Measurements from ENCODE around the gene CFAP20DC.

Gene CFAP20DC

GRCh38 chr3:58746758-58747157, 303.1 kb downstream of the CFAP20DC start:
- Histone ChIP-seq H2BK12ac (ENCODE audit: low read length) (no peak overlapping the region), H3K23ac (ENCODE audit: low read depth, low read length, poor library complexity) (no peak overlapping the region), H2AFZ (ENCODE audit: low read length) (no peak overlapping the region), H3K27ac (replicated peaks; ENCODE audit: low read length) (no peak overlapping the region), H3K9me3 (replicated peaks in 1 of 2; ENCODE audit: control insufficient read depth in 2 of 2, insufficient read depth in 1 of 2, low read depth in 1 of 2, low read length in 2 of 2) (no peaks in the 10 kb centered on the region), H4K8ac (ENCODE audit: low read depth, low read length) (no peak overlapping the region), H2BK5ac (ENCODE audit: low read length) (no peak overlapping the region), H3K4me1 (ENCODE audit: control insufficient read depth in 2 of 2, insufficient read depth in 1 of 2, low read depth in 1 of 2, low read length in 2 of 2) (no peaks in the 10 kb centered on the region), H3K9ac (ENCODE audit: low read depth, low read length, poor library complexity) (no peak overlapping the region), H3K79me1 (ENCODE audit: low read depth, low read length) (no peaks in the 10 kb centered on the region), H4K91ac (ENCODE audit: low read depth, low read length, poor library complexity) (no peak overlapping the region), H2AK5ac (ENCODE audit: low read depth, low read length) (no peak overlapping the region), H3K18ac (ENCODE audit: low read length) (no peak overlapping the region), H3K36me3 (replicated peaks in 1 of 2; ENCODE audit: control insufficient read depth in 2 of 2, insufficient read depth in 2 of 2, low read length in 2 of 2) (no peaks in the 10 kb centered on the region), H3K14ac (ENCODE audit: low read length) (no peak overlapping the region), H3K27me3 (ENCODE audit: control insufficient read depth in 3 of 3, insufficient read depth in 3 of 3, low read depth in 1 of 3, low read length in 3 of 3) (no peaks in the 10 kb centered on the region), H3K4ac (ENCODE audit: low read length) (no peak overlapping the region), H2BK120ac (ENCODE audit: low read depth, low read length) (no peak overlapping the region), H3K4me2 (ENCODE audit: insufficient read depth, low read length, poor library complexity, severe bottlenecking) (no peak overlapping the region), H3K4me3 (ENCODE audit: low read length in 2 of 2) (no peak overlapping the region), H2BK15ac (ENCODE audit: low read length) (no peak overlapping the region)
- no peak for DNase-seq (ENCODE audit: low spot score)
- no CpG with 5 or more reads among the region's 3 CpGs for WGBS, 2 donors (ENCODE audit: extremely low coverage in 2 of 2, insufficient read length in 2 of 2, insufficient replicate concordance in 1 of 2)

GRCh38 chr3:58743296-58743695, 306.5 kb downstream of the CFAP20DC start:
- Histone ChIP-seq H3K36me3 (replicated peaks in 1 of 2; ENCODE audit: control insufficient read depth in 2 of 2, insufficient read depth in 2 of 2, low read length in 2 of 2) (no peaks in the 10 kb centered on the region), H3K9me3 (replicated peaks in 1 of 2; ENCODE audit: control insufficient read depth in 2 of 2, insufficient read depth in 1 of 2, low read depth in 1 of 2, low read length in 2 of 2) (no peaks in the 10 kb centered on the region), H2BK12ac (ENCODE audit: low read length) (no peak overlapping the region), H4K8ac (ENCODE audit: low read depth, low read length) (no peak overlapping the region), H3K4me2 (ENCODE audit: insufficient read depth, low read length, poor library complexity, severe bottlenecking) (no peak overlapping the region), H3K23ac (ENCODE audit: low read depth, low read length, poor library complexity) (no peak overlapping the region), H2BK120ac (ENCODE audit: low read depth, low read length) (no peak overlapping the region), H3K4me1 (ENCODE audit: control insufficient read depth in 2 of 2, insufficient read depth in 1 of 2, low read depth in 1 of 2, low read length in 2 of 2) (no peaks in the 10 kb centered on the region), H2BK15ac (ENCODE audit: low read length) (no peak overlapping the region), H2BK5ac (ENCODE audit: low read length) (no peak overlapping the region), H3K27ac (replicated peaks; ENCODE audit: low read length) (no peak overlapping the region), H3K79me1 (ENCODE audit: low read depth, low read length) (no peaks in the 10 kb centered on the region), H2AK5ac (ENCODE audit: low read depth, low read length) (no peak overlapping the region), H3K4ac (ENCODE audit: low read length) (no peak overlapping the region), H3K27me3 (ENCODE audit: control insufficient read depth in 3 of 3, insufficient read depth in 3 of 3, low read depth in 1 of 3, low read length in 3 of 3) (no peaks in the 10 kb centered on the region), H3K4me3 (ENCODE audit: low read length in 2 of 2) (no peak overlapping the region), H3K9ac (ENCODE audit: low read depth, low read length, poor library complexity) (no peak overlapping the region), H2AFZ (ENCODE audit: low read length) (no peak overlapping the region), H3K18ac (ENCODE audit: low read length) (no peak overlapping the region), H4K91ac (ENCODE audit: low read depth, low read length, poor library complexity) (no peak overlapping the region), H3K14ac (ENCODE audit: low read length) (no peak overlapping the region)
- no peak for DNase-seq (ENCODE audit: low spot score)
- WGBS, 2 donors (ENCODE audit: extremely low coverage in 2 of 2, insufficient read length in 2 of 2, insufficient replicate concordance in 1 of 2), result no CpG with 5 or more reads among the region's 1 CpG

- Histone ChIP-seq H3K9me3 (replicated peaks in 1 of 2; ENCODE audit: control insufficient read depth in 2 of 2, insufficient read depth in 1 of 2, low read depth in 1 of 2, low read length in 2 of 2) (no peaks in the 10 kb centered on the region), H3K27ac (replicated peaks; ENCODE audit: low read length) (no peak overlapping the region), H2BK120ac (ENCODE audit: low read depth, low read length) (no peak overlapping the region), H3K4me2 (ENCODE audit: insufficient read depth, low read length, poor library complexity, severe bottlenecking) (no peak overlapping the region), H2BK12ac (ENCODE audit: low read length) (no peak overlapping the region), H2AK5ac (ENCODE audit: low read depth, low read length) (no peak overlapping the region), H3K4me3 (ENCODE audit: low read length in 2 of 2) (no peak overlapping the region), H4K8ac (ENCODE audit: low read depth, low read length) (no peak overlapping the region), H3K36me3 (replicated peaks in 1 of 2; ENCODE audit: control insufficient read depth in 2 of 2, insufficient read depth in 2 of 2, low read length in 2 of 2) (no peaks in the 10 kb centered on the region), H3K9ac (ENCODE audit: low read depth, low read length, poor library complexity) (no peak overlapping the region), H3K18ac (ENCODE audit: low read length) (no peak overlapping the region), H3K23ac (ENCODE audit: low read depth, low read length, poor library complexity) (no peak overlapping the region), H2BK15ac (ENCODE audit: low read length) (no peak overlapping the region), H2BK5ac (ENCODE audit: low read length) (no peak overlapping the region), H3K14ac (ENCODE audit: low read length) (no peak overlapping the region), H3K4me1 (ENCODE audit: control insufficient read depth in 2 of 2, insufficient read depth in 1 of 2, low read depth in 1 of 2, low read length in 2 of 2) (no peaks in the 10 kb centered on the region), H3K27me3 (ENCODE audit: control insufficient read depth in 3 of 3, insufficient read depth in 3 of 3, low read depth in 1 of 3, low read length in 3 of 3) (no peaks in the 10 kb centered on the region), H4K91ac (ENCODE audit: low read depth, low read length, poor library complexity) (no peak overlapping the region), H2AFZ (ENCODE audit: low read length) (no peak overlapping the region), H3K4ac (ENCODE audit: low read length) (no peak overlapping the region), H3K79me1 (ENCODE audit: low read depth, low read length) (no peaks in the 10 kb centered on the region)
- no CpG with 5 or more reads among the region's 6 CpGs for WGBS, 2 donors (ENCODE audit: extremely low coverage in 2 of 2, insufficient read length in 2 of 2, insufficient replicate concordance in 1 of 2)
- no peak for DNase-seq (ENCODE audit: low spot score)
These were observed 307.6 kb downstream of the CFAP20DC start for GRCh38 chr3:58742239-58742638.

DNA sequence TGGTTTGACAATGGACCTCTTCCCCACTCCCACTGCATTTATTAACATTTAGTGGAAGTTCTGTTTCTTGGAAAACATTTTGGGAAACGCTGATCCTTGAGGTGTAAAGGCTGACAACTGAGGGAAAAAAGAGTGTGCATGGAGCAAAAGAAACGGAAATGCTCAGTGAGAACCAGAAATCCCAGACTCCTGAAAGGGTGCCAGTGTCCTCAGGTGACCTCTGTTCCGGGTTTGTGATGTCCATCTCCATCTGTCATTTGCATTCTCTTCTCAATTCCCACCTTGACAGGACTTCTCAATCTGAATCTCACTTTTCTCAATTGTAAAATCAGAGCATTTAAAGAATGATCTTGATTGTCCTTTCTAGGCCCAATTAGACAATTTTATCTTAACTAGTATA, 312.2 kb downstream of the CFAP20DC start:
- H3K4me3 ChIP-seq (ENCODE audit: low read length in 2 of 2), result no peak overlapping the region
- no peak overlapping the region for H2AK5ac ChIP-seq (ENCODE audit: low read depth, low read length)
- H2AFZ ChIP-seq (ENCODE audit: low read length), result no peak overlapping the region
- no peak overlapping the region for H3K14ac ChIP-seq (ENCODE audit: low read length)
- no peaks in the 10 kb centered on the region for H3K4me1 ChIP-seq (ENCODE audit: control insufficient read depth in 2 of 2, insufficient read depth in 1 of 2, low read depth in 1 of 2, low read length in 2 of 2)
- H3K27me3 ChIP-seq (ENCODE audit: control insufficient read depth in 3 of 3, insufficient read depth in 3 of 3, low read depth in 1 of 3, low read length in 3 of 3), result no peaks in the 10 kb centered on the region
- H3K9ac ChIP-seq (ENCODE audit: low read depth, low read length, poor library complexity), result no peak overlapping the region
- H4K91ac ChIP-seq (ENCODE audit: low read depth, low read length, poor library complexity), result no peak overlapping the region
- DNase-seq (ENCODE audit: low spot score), result no peak
- no peak overlapping the region for H3K27ac ChIP-seq (replicated peaks; ENCODE audit: low read length)
- H2BK5ac ChIP-seq (ENCODE audit: low read length), result no peak overlapping the region
- no peak overlapping the region for H3K18ac ChIP-seq (ENCODE audit: low read length)
- no peak overlapping the region for H2BK120ac ChIP-seq (ENCODE audit: low read depth, low read length)
- no CpG with 5 or more reads among the region's 3 CpGs for WGBS, 2 donors (ENCODE audit: extremely low coverage in 2 of 2, insufficient read length in 2 of 2, insufficient replicate concordance in 1 of 2)
- H3K4me2 ChIP-seq (ENCODE audit: insufficient read depth, low read length, poor library complexity, severe bottlenecking), result no peak overlapping the region
- no peak overlapping the region for H2BK12ac ChIP-seq (ENCODE audit: low read length)
- no peak overlapping the region for H2BK15ac ChIP-seq (ENCODE audit: low read length)
- no peaks in the 10 kb centered on the region for H3K9me3 ChIP-seq (replicated peaks in 1 of 2; ENCODE audit: control insufficient read depth in 2 of 2, insufficient read depth in 1 of 2, low read depth in 1 of 2, low read length in 2 of 2)
- no peaks in the 10 kb centered on the region for H3K79me1 ChIP-seq (ENCODE audit: low read depth, low read length)
- no peak overlapping the region for H3K4ac ChIP-seq (ENCODE audit: low read length)
- H3K23ac ChIP-seq (ENCODE audit: low read depth, low read length, poor library complexity), result no peak overlapping the region
- no peak overlapping the region for H4K8ac ChIP-seq (ENCODE audit: low read depth, low read length)
- H3K36me3 ChIP-seq (replicated peaks in 1 of 2; ENCODE audit: control insufficient read depth in 2 of 2, insufficient read depth in 2 of 2, low read length in 2 of 2), result no peaks in the 10 kb centered on the region

Data from neuronal stem cell (in vitro differentiated cells).